NCI-H345 treated with DMSO at 0.1 percent for 48 hours (cell line): ENCODE results near the gene ARHGEF28.

ENCODE experiments used
- DNase-seq: peaks from one replicate; lab custom pipeline; 2025; ENCODE audit not compliant: unreplicated experiment; lab: John Stamatoyannopoulos, UW

Gene ARHGEF28

GRCh38 chr5:73812457-73812856, 186.5 kb downstream of the ARHGEF28 start:
- DNase-seq, result no peak

- DNase-seq, result no peak
Observed at GRCh38 chr5:73812962-73813588, 187.1 kb downstream of the ARHGEF28 start.

GRCh38 chr5:73814233-73814846, 188.3 kb downstream of the ARHGEF28 start:
- no peak for DNase-seq

GRCh38 chr5:73815631-73816030, 189.6 kb downstream of the ARHGEF28 start:
- no peak for DNase-seq

- no peak for DNase-seq
Observed at GRCh38 chr5:73816656-73817420, 190.8 kb downstream of the ARHGEF28 start.

GRCh38 chr5:73818357-73818756, 192.4 kb downstream of the ARHGEF28 start:
- no peak for DNase-seq

- DNase-seq, result no peak
Observed at GRCh38 chr5:73820326-73820725, 194.3 kb downstream of the ARHGEF28 start.

- no peak for DNase-seq
Observed at GRCh38 chr5:73821003-73821402, 195.0 kb downstream of the ARHGEF28 start.

GRCh38 chr5:73822278-73822988, 196.4 kb downstream of the ARHGEF28 start:
- no peak for DNase-seq

- no peak for DNase-seq
Observed at GRCh38 chr5:73822989-73823339, 197.0 kb downstream of the ARHGEF28 start.

GRCh38 chr5:73823508-73823925, 197.5 kb downstream of the ARHGEF28 start:
- no peak for DNase-seq

GRCh38 chr5:73825199-73825598, 199.2 kb downstream of the ARHGEF28 start:
- no peak for DNase-seq

GRCh38 chr5:73825736-73826135, 199.7 kb downstream of the ARHGEF28 start:
- no peak for DNase-seq

- DNase-seq, result no peak
Observed at GRCh38 chr5:73826301-73827105, 200.5 kb downstream of the ARHGEF28 start.

GRCh38 chr5:73827106-73827450, 201.1 kb downstream of the ARHGEF28 start:
- no peak for DNase-seq

GRCh38 chr5:73828465-73828864, 202.5 kb downstream of the ARHGEF28 start:
- no peak for DNase-seq

- DNase-seq, result no peak
Observed at GRCh38 chr5:73830646-73831045, 204.7 kb downstream of the ARHGEF28 start.

GRCh38 chr5:73831066-73831465, 205.1 kb downstream of the ARHGEF28 start:
- no peak for DNase-seq

- DNase-seq, result no peak
Observed at GRCh38 chr5:73834693-73835092, 208.7 kb downstream of the ARHGEF28 start.

GRCh38 chr5:73835726-73836125, 209.7 kb downstream of the ARHGEF28 start:
- DNase-seq, result no peak

GRCh38 chr5:73836607-73837006, 210.6 kb downstream of the ARHGEF28 start:
- no peak for DNase-seq
